Measurements from ENCODE around the gene CLEC4D.
A peak's percentile ranks its signal among the peaks of the same experiment; 100 is the strongest.
"Not testable (repeated sequence)": the region's sequence is repeated elsewhere in the genome, so short reads cannot be mapped to it uniquely, and the experiment has no call there.

Gene CLEC4D

GRCh38 chr12:8537820-8538219 is 24.5 kb downstream of the CLEC4D start:
- not testable (repeated sequence) for DNase-seq

GRCh38 chr12:8540831-8541230 is 27.5 kb downstream of the CLEC4D start, which contains the start of gene CLEC4E:
CLEC4E (minus strand) TSS chr12:8540905; CDS start chr12:8540797, 108 bp downstream.
- not testable (repeated sequence) for DNase-seq

GRCh38 chr12:8541562-8541961 is 28.3 kb downstream of the CLEC4D start:
- no peak for DNase-seq

GRCh38 chr12:8544295-8544694 is 31.0 kb downstream of the CLEC4D start:
- DNase-seq, result peak; percentile 44

GRCh38 chr12:8546591-8546990 is 33.3 kb downstream of the CLEC4D start:
- no peak for DNase-seq

GRCh38 chr12:8547645-8548044 is 34.3 kb downstream of the CLEC4D start:
- DNase-seq, result no peak

GRCh38 chr12:8548192-8548591 is 34.9 kb downstream of the CLEC4D start:
- DNase-seq, result no peak

GRCh38 chr12:8549381-8549780 is 36.1 kb downstream of the CLEC4D start:
- DNase-seq, result no peak

- no peak for DNase-seq
Measured at GRCh38 chr12:8553088-8553627, 39.9 kb downstream of the CLEC4D start.

GRCh38 chr12:8554451-8555195 is 41.3 kb downstream of the CLEC4D start:
- DNase-seq, result no peak

GRCh38 chr12:8556531-8557097 is 43.3 kb downstream of the CLEC4D start:
- DNase-seq, result no peak

- DNase-seq, result no peak
Measured at GRCh38 chr12:8559676-8560075, 46.4 kb downstream of the CLEC4D start.

- no peak for DNase-seq
Measured at GRCh38 chr12:8561011-8561410, 47.7 kb downstream of the CLEC4D start.

- no peak for DNase-seq
Measured at GRCh38 chr12:8562310-8562709, 49.0 kb downstream of the CLEC4D start.

- no peak for DNase-seq
Measured at GRCh38 chr12:8563356-8563755, 50.1 kb downstream of the CLEC4D start.

- no peak for DNase-seq
Measured at GRCh38 chr12:8564656-8565055, 51.4 kb downstream of the CLEC4D start.

GRCh38 chr12:8566052-8566451 is 52.7 kb downstream of the CLEC4D start:
- not testable (repeated sequence) for DNase-seq

- no peak for DNase-seq
Measured at GRCh38 chr12:8566525-8566924, 53.2 kb downstream of the CLEC4D start.
